Neural progenitor cell (in vitro differentiated cells): ENCODE measurements around the gene SDS. TPM values are rescaled to one million over a fixed set of nuclear protein-coding genes. Genes with fewer than 3 reads are reported as not detected.

Source experiments
- DNase-seq: peaks from one replicate; pipeline ENCODE4 v3.0.0-alpha.2; 2016; ENCODE audit warnings: low spot score
- H2AFZ ChIP-seq: fragments of 200-600 bp; sonication (generic); replicated peaks from 2 replicates; pipeline ENCODE4 v1.6.1; 2016; ENCODE audit warnings: antibody characterized with exemption
- H3F3A ChIP-seq: fragments of 200-600 bp; sonication (generic); 2 replicates; pipeline ENCODE4 v1.6.1; 2016; ENCODE audit warnings: antibody characterized with exemption, low read depth
- H3K27ac ChIP-seq: fragments of 200-600 bp; sonication (generic); 2 replicates; pipeline ENCODE4 v1.5.1; 2016; ENCODE audit warnings: mild to moderate bottlenecking
- H3K27me3 ChIP-seq: fragments of 200-600 bp; sonication (generic); 2 replicates; pipeline ENCODE4 v1.6.1; 2016; ENCODE audit warnings: mild to moderate bottlenecking, moderate library complexity
- H3K36me3 ChIP-seq: fragments of 200-600 bp; sonication (generic); 2 replicates; pipeline ENCODE4 v1.5.1; 2016
- H3K4me1 ChIP-seq: fragments of 200-600 bp; sonication (generic); 2 replicates; pipeline ENCODE4 v1.6.1; 2016; ENCODE audit warnings: mixed run types
- H3K4me2 ChIP-seq: fragments of 200-600 bp; sonication (generic); 2 replicates; pipeline ENCODE4 v1.6.1; 2016
- H3K4me3 ChIP-seq: fragments of 200-600 bp; sonication (generic); 2 replicates; pipeline ENCODE4 v1.5.1; 2016
- H3K79me2 ChIP-seq: fragments of 200-600 bp; sonication (generic); 2 replicates; pipeline ENCODE4 v1.6.1; 2016; ENCODE audit warnings: low read depth
- H3K9ac ChIP-seq: fragments of 200-600 bp; sonication (generic); 2 replicates; pipeline ENCODE4 v1.6.1; 2016
- H3K9me3 ChIP-seq: fragments of 200-600 bp; sonication (generic); 2 replicates; pipeline ENCODE4 v1.5.1; 2016; ENCODE audit warnings: low read depth
- H4K20me1 ChIP-seq: fragments of 200-600 bp; sonication (generic); 2 replicates; pipeline ENCODE4 v1.6.1; 2016; ENCODE audit warnings: low read depth
- H3K27ac Mint-ChIP-seq: 3 replicates; pipeline ENCODE4 v1.8.0; 2021; ENCODE audit warnings: mixed read lengths
- H3K27me3 Mint-ChIP-seq: 2 replicates; pipeline ENCODE4 v1.8.0; 2022; ENCODE audit warnings: low read depth, mild to moderate bottlenecking, inconsistent platforms, moderate library complexity, mixed read lengths; ENCODE audit not compliant: insufficient read depth
- H3K36me3 Mint-ChIP-seq: 3 replicates; pipeline ENCODE4 v1.8.0; 2021; ENCODE audit warnings: mixed read lengths
- H3K4me1 Mint-ChIP-seq: 3 replicates; pipeline ENCODE4 v1.8.0; 2021; ENCODE audit warnings: mixed read lengths
- H3K4me3 Mint-ChIP-seq: 3 replicates; pipeline ENCODE4 v1.8.0; 2021; ENCODE audit warnings: mild to moderate bottlenecking, moderate library complexity, mixed read lengths
- H3K9me3 Mint-ChIP-seq: 3 replicates; pipeline ENCODE4 v1.8.0; 2020; ENCODE audit warnings: mixed read lengths
- CTCF ChIP-seq: fragments of 200-600 bp; sonication (generic); IDR thresholded peaks from 2 replicates; pipeline ENCODE4 v1.5.1; 2017; ENCODE audit warnings: antibody characterized with exemption, mild to moderate bottlenecking
- EZH2 ChIP-seq: fragments of 200-600 bp; sonication (generic); IDR thresholded peaks from 2 replicates; pipeline ENCODE4 v1.6.1; 2017; ENCODE audit warnings: antibody characterized with exemption, mild to moderate bottlenecking, moderate library complexity
- EZH2phosphoT487 ChIP-seq: fragments of 200-600 bp; sonication (generic); IDR thresholded peaks from 2 replicates; pipeline ENCODE4 v1.6.1; 2017; ENCODE audit warnings: antibody characterized with exemption
- total RNA-seq: library from RNA; depleted of rRNA; stranded (reverse); fragments of >200 nt; gene quantifications from 2 replicates; pipeline ENCODE4 v1.2.3, GENCODE V29; 2015; ENCODE audit warnings: low replicate concordance

Gene SDS
- total RNA-seq, 1 donor from 2014 or later: not detected

GRCh38 chr12:113418213-113418879 is 14.7 kb upstream of the SDS start:
- Histone ChIP-seq H3K27ac (no peak overlapping the region), H3K9ac (no peak overlapping the region), H3K4me3 (no peak overlapping the region), H3K9me3 (no peaks in the 10 kb centered on the region), H3K36me3 (no peaks in the 10 kb centered on the region), H3K4me2 (no peak overlapping the region), H4K20me1 (no peaks in the 10 kb centered on the region), H3K4me1 (peaks cover 5% of the 10 kb centered on the region), H3F3A (peaks cover 10% of the 10 kb centered on the region), H3K27me3 (no peaks in the 10 kb centered on the region), H3K79me2 (no peaks in the 10 kb centered on the region), H2AFZ (no peak overlapping the region)
- no peak overlapping the region for H3K4me3 Mint-ChIP-seq
- no peaks in the 10 kb centered on the region for H3K36me3 Mint-ChIP-seq
- TF ChIP-seq EZH2 (no peak), CTCF (no peak), EZH2phosphoT487 (no peak)
- no peak overlapping the region for H3K27ac Mint-ChIP-seq
- peaks cover 27% of the 10 kb centered on the region for H3K4me1 Mint-ChIP-seq
- H3K9me3 Mint-ChIP-seq: no peaks in the 10 kb centered on the region
- no peak for DNase-seq
- H3K27me3 Mint-ChIP-seq: peaks cover 7% of the 10 kb centered on the region

GRCh38 chr12:113416091-113416754 is 12.5 kb upstream of the SDS start:
- no peak for TF ChIP-seq CTCF
- TF ChIP-seq EZH2: no peak
- TF ChIP-seq EZH2phosphoT487: no peak
- H3K4me3 Mint-ChIP-seq: no peak overlapping the region
- peak overlapping the region; percentile 11 for H3K27ac Mint-ChIP-seq
- Histone ChIP-seq H3K4me3 (no peak overlapping the region), H3K9ac (no peak overlapping the region), H3K4me1 (no peaks in the 10 kb centered on the region), H3K36me3 (no peaks in the 10 kb centered on the region), H3K4me2 (no peak overlapping the region), H4K20me1 (no peaks in the 10 kb centered on the region), H3K9me3 (no peaks in the 10 kb centered on the region), H3F3A (peaks cover 4% of the 10 kb centered on the region), H3K27me3 (no peaks in the 10 kb centered on the region), H3K79me2 (no peaks in the 10 kb centered on the region), H2AFZ (no peak overlapping the region), H3K27ac (no peak overlapping the region)
- no peak for DNase-seq
- H3K9me3 Mint-ChIP-seq: no peaks in the 10 kb centered on the region
- peaks cover 15% of the 10 kb centered on the region for H3K27me3 Mint-ChIP-seq
- peaks cover 15% of the 10 kb centered on the region for H3K4me1 Mint-ChIP-seq
- no peaks in the 10 kb centered on the region for H3K36me3 Mint-ChIP-seq

DNA sequence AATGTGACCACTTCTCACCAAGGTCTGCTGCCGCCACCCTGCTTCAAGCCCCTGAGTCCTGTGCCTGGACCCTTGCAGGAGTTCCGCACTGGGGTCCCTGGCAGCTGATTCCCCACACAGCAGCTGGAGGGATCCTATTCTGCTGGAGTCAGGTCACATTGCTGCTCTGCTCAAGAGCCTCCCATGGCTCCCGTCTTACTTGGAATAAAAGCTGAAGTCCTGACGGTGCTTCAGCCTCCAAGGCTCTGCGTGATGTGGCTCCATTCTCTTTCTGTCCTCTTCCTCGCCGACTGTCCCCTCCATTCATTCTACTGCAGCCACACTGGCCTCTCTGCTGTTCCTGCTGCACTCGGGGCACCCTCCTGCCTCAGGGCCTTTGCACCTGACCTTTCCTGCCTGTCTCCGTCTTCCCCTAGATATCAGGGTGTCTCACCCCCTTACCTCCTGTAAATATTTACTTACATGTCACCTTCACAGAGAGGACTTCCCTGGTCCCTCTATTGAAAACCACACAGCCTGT is 10.9 kb upstream of the SDS start:
- TF ChIP-seq EZH2 (no peak), CTCF (no peak), EZH2phosphoT487 (no peak)
- no peak overlapping the region for H3K4me3 Mint-ChIP-seq
- Histone ChIP-seq H3K9me3 (no peaks in the 10 kb centered on the region), H3K36me3 (no peaks in the 10 kb centered on the region), H2AFZ (no peak overlapping the region), H3K79me2 (no peaks in the 10 kb centered on the region), H4K20me1 (no peaks in the 10 kb centered on the region), H3K27ac (no peak overlapping the region), H3F3A (peaks cover 4% of the 10 kb centered on the region), H3K4me3 (no peak overlapping the region), H3K27me3 (no peaks in the 10 kb centered on the region), H3K4me2 (no peak overlapping the region), H3K4me1 (no peaks in the 10 kb centered on the region), H3K9ac (no peak overlapping the region)
- no peak overlapping the region for H3K27ac Mint-ChIP-seq
- H3K9me3 Mint-ChIP-seq: no peaks in the 10 kb centered on the region
- peaks cover 15% of the 10 kb centered on the region for H3K4me1 Mint-ChIP-seq
- no peaks in the 10 kb centered on the region for H3K36me3 Mint-ChIP-seq
- no peak for DNase-seq
- H3K27me3 Mint-ChIP-seq: peaks cover 18% of the 10 kb centered on the region
